ENCODE results near the gene SEMA6C.

The SEMA6C gene

GRCh38 chr1:151131701-151132334, 14.6 kb downstream of the SEMA6C start:
- in situ Hi-C loops (cut with MboI; ENCODE audit: low sequenced_read_pairs, unreplicated experiment) = no loop called here
- no peak for TF ChIP-seq CTCF (IDR thresholded peaks at IDR 0.05; ENCODE audit: borderline replicate concordance, control extremely low read depth, extremely low read depth, insufficient read depth, missing control alignments)
- DNase-seq (ENCODE audit: low spot score) = peak; percentile 30

GRCh38 chr1:151130987-151131586, 15.3 kb downstream of the SEMA6C start:
- no peak for TF ChIP-seq CTCF (IDR thresholded peaks at IDR 0.05; ENCODE audit: borderline replicate concordance, control extremely low read depth, extremely low read depth, insufficient read depth, missing control alignments)
- in situ Hi-C loops (cut with MboI; ENCODE audit: low sequenced_read_pairs, unreplicated experiment) = no loop called here
- peak; percentile 91 for DNase-seq (ENCODE audit: low spot score)

- no peak for TF ChIP-seq CTCF (IDR thresholded peaks at IDR 0.05; ENCODE audit: borderline replicate concordance, control extremely low read depth, extremely low read depth, insufficient read depth, missing control alignments)
- in situ Hi-C loops (cut with MboI; ENCODE audit: low sequenced_read_pairs, unreplicated experiment) = no loop called here
- DNase-seq (ENCODE audit: low spot score) = no peak
These were observed 17.6 kb downstream of the SEMA6C start for GRCh38 chr1:151128800-151129199.

GRCh38 chr1:151124763-151125403, 21.5 kb downstream of the SEMA6C start:
- no peak for TF ChIP-seq CTCF (IDR thresholded peaks at IDR 0.05; ENCODE audit: borderline replicate concordance, control extremely low read depth, extremely low read depth, insufficient read depth, missing control alignments)
- in situ Hi-C loops (cut with MboI; ENCODE audit: low sequenced_read_pairs, unreplicated experiment) = no loop called here
- no peak for DNase-seq (ENCODE audit: low spot score)

DNA sequence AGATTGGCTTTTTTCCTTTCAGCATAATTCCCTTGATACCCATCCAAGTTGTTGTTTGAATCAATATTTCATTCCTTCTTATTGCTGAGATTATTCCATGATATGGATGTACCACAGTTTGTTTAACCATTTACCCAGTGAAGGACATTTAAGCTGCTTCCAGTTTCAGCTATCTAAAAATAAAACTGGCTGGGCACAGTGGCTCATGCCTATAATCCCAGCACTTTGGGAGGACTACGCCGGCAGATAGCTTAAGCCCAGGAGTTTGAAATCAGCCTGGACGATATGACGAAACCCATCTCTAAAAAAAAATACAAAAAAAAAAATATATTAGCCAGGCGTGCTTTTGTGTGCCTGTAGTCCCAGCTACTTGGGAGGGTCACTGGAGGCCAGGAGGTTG, 32.6 kb downstream of the SEMA6C start:
- no peak for DNase-seq (ENCODE audit: low spot score)
- TF ChIP-seq CTCF (IDR thresholded peaks at IDR 0.05; ENCODE audit: borderline replicate concordance, control extremely low read depth, extremely low read depth, insufficient read depth, missing control alignments) = no peak
- in situ Hi-C loops (cut with MboI; ENCODE audit: low sequenced_read_pairs, unreplicated experiment) = no loop called here

DNA sequence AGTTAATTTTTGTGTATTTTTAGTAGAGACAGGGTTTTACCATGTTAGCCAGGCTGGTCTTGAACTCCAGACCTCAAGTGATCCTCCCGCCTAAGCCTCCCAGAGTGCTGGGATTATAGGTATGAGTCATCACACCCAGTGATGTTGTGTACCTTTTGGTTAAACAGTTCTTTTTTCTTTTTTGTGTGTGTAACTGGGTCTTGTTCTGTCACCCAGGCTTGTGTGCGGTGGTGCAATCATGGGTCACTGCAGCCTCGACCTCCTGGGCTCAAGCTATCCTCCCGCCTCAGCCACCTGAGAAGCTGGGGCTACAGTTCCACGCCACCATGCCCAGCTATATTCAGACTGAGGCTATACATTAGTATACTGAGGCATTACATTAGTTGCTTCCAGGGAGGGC, 38.1 kb downstream of the SEMA6C start:
- in situ Hi-C loops (cut with MboI; ENCODE audit: low sequenced_read_pairs, unreplicated experiment) = no loop called here
- no peak for DNase-seq (ENCODE audit: low spot score)
- TF ChIP-seq CTCF (IDR thresholded peaks at IDR 0.05; ENCODE audit: borderline replicate concordance, control extremely low read depth, extremely low read depth, insufficient read depth, missing control alignments) = no peak

Measured in GM13976 (cell line).